HG03196 (cell line): ENCODE measurements around the gene TASOR.
A peak's percentile ranks its signal among the peaks of the same experiment; 100 is the strongest.

Experiments
- ATAC-seq: cut with Tn5 transposase; IDR thresholded peaks from one replicate; pipeline ENCODE4 v1.9.1; 2021; ENCODE audit not compliant: unreplicated experiment

TASOR gene

DNA sequence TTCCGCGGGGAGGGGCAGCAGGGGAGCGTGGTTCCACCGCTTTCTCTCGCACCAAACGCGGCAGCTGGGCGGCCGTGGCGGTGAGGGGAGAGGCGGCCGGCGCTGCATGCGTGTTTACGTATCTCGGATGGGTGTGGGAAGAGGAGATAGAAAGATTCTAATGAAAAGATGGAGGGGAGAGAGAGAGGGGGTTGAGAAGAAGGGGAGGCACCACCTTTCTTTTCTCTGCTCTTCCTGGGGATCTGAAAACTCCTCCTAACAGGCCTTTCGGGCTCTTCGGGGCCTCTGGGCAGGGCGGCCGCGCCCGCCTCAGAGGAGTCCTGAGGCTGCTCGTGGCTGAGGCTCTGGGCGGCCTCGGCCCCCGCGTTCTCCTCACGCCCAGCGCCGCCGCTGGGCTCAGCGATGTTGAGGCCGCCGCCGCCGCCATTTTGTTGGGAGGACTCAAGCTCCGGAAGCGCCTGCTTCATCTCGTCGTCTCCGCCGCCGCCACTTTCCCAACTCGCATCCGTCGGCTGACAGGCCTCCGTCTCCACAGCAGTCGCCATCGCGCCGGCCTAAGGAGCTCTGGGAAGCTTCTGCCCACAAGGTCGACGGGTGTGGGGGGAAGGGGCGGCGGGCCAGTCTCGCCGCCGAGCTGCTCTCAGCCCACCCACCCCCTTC lies 473 bp downstream of the TASOR start:
- peak; percentile 71 for ATAC-seq

DNA sequence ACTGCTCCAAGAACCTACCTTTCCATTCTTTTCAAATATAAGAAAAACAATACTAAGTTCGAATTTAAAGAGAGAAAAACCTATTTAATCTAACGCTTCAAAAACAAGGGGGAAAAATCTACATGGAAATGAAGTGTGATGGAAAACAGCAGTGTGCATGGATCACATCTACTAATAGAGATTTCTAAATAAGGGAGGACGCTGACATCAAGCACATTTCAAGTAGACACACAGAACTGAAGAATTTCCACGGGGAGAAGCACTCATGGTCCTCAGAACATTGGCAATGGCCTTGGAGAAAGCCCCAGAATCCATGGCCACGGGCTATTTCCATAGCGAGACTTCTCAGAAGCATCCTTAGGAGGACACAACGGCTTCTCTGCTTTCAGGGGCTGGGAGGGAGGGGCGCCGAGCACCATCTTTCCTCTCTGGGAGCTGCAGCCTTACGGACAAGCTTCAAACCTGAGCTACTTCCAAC lies 1.0 kb downstream of the TASOR start:
- ATAC-seq: peak; percentile 1

DNA sequence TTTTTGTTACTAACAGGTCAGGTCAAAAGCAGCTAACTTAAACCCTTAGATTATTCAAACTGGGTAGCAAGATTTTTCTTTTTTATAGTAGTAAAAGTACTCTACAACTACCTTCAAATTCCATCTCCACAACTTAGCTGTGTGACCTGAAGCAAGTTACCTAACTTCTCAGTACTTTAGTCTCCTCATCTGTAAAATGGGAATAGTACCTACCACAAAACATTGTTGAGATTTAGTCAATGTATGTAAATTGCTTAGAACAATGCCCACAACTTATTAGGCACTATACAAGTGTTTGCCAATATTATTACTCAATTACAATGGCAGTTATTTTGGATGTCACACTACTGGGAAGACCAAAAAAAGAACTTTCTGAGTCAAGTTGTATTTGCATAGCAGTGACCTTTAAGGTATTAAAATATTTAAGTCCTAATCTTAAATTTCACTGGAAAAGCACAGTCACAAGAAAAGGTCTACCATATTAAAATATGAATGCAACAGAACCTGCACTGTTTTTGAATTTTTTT lies 2.9 kb downstream of the TASOR start:
- ATAC-seq: no peak

DNA sequence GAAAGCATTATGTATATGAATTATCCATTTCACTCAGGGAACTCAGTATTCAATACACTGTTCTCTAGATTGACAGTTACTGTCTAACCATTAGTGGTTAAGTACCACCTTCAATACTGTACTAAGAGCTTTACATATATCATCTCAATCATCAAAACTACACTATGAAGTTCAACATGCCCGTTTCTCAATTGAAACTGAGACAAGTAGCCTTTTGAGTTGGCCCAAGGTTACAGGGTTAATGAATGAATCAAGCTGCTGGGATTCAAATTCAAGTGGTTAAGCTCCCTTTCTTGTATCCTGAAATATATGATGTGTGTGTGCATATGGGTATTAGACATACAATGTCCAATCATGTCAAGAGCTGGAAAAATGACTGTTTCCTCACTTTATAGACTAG lies 5.8 kb downstream of the TASOR start:
- ATAC-seq: peak; percentile 68

DNA sequence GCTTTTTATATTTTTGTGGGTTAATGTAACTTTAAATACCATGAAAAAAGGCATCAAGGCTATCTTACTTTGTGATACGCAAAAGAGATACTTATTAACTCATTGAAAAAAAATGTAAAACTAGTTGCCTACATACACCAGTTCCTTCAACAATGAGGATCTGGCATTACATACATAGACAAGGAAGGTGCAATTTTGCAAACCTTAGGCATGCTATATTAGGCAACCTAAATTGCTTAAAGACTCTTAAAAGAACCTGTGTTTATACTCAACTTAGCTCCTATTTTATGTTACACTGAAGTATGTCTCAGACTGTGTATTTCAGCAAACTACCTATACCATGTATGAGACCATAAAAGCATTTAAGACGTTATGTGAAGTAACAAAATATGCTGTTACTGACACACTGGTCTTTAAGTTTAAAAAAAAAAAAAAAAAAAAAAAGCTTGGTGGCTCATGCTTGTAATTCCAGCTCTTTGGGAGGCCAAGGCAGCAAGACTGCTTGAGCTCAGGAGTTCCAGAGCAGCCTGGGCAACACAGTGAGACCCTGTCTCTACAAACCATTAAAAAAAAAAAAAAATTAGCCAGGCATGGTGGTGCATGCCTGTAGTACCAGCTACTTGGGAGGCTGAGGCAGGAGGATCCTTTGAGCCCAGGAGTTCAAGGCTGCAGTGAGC lies 9.1 kb downstream of the TASOR start:
- ATAC-seq: no peak

DNA sequence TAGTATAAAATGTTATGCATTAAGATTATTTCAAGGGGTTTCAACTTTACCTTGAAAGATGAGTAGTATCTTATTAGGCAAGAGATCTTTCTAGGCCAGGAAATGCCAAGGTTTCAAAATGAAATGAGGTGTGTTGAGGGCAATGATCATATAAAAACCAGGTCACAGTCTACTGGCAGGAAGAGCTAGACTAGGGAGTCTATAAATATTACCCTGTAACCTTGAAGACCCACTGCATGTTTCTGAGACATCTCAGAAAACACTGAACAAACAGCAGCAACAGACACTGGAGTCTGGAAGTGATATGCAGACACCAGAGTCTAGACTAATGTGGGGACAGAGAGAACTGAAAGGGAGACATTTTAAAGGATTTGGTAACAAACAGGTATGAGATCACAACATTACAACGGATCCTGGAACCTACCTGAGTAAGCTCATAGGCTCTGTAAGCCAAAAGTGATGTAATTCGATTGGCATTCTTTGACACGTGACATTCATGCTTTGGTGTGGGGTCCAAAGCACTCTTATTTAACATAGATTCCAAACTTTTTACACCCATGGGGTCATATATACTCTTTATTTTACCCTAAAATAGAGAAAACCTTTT lies 15.0 kb downstream of the TASOR start:
- ATAC-seq: no peak

DNA sequence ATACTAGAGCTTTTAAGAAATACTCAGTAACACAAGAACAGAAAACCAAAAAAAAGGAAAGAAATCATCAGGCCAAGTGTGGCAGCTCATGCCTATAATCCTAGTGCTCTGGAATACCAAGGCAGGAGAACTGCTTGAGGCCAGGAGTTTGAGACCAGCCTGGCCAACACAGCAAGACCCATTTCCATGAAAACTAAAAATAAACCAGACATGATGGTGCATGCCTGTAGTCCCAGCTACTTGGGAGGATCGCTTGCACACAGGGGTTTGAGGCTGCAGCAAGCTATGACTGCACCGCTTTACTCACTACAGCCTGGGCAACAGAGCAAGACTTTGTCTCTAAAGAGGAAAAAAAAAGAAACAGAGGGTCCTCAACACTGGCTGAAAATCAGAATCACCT lies 18.2 kb downstream of the TASOR start:
- ATAC-seq: no peak

DNA sequence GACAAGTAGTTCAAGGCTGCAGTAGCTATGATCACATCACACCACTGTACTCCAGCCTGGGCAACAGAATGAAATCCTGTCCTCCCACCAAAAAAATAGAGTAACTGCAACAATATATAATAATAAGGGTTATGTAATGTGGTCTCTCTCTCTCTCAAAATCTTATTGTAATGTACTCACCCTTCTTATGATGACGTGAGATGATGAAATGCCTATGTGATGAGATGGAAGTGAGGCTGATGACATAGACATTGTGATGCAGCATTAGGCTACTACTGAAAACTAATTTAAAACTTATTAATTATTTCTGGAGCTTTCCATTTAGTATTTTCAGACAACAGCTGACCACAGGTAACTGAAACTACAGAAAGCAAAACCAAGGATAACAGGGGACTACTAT lies 27.4 kb downstream of the TASOR start:
- no peak for ATAC-seq

DNA sequence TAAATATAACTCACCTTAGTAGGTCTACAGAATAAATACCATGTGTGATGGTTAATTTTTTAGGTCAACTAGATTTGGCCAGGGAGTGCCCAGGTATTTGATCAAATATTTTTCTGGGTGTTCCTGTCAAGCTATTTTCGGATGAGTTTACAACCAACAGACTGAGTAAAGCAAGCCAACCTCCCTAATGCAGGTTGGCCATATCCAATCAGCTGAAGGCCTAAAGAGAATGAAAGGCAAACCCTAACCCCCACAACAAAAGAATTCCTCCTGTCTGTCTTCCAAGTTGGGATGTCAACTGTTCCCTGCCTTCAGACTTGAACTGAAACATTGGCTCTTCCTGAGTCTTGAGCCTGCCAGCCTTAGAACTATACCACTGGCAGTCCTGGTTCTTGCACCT lies 28.6 kb downstream of the TASOR start:
- ATAC-seq: no peak

DNA sequence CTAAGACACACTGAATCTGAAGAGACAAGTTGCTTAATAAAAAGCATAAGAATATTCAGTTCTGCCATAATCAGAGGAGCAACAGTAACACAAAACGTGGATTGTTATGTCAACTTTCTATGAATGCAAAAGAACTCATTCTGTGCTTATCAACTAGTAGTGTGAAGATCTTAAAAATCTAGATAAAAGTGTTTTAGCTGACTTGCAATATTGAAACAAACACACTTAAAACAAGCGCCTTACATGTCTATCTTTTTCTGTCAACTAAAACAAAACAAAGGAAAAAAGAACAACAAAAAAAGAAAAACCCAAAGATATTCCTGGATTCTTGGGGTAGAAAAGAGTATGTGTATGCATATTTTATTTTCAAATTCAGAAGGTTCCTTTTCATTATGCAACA lies 37.7 kb downstream of the TASOR start:
- no peak for ATAC-seq

DNA sequence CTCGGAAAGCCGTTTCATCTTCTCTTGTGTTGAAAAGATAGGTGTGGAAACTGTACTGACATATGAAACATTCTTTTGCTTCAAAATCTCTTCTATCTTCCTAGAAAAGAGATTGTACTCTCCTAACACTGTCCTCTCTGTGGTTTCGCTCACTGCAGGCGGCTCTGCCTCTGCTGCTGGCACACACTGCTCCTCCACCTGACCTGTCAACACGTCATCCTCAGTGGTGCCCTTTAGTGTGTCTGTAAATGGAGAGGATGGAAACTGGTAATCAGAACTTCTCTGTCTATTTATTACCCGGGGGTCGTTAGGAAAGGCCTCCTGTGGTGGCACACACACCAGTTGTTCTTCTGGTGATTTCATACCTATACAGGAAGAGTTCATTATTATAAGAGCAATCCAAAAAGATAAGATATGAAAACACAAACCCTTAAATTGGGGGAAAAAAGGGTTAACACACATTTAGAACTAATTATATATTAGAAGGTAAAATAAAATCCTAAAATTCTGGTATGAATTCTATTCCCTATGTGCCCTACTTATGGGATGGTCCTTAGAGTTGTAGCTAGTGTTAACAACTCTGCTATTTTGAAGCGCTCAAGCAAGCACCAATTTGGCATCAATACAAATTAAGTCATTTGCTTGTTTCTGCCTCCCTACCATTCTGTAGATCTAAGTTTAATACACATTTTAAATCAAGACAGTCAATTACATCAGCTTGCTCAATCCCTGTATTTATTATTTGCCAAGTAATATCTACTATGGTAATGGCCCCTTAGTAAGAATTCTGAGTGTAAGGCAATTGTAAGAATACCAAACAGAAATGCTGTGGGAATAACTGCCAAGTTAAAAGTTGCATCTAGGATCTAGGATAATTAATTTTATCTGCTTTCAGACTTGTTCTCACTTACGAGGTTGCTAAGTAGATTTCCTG lies 49.2 kb downstream of the TASOR start:
- no peak for ATAC-seq
